SK-N-MC (cell line): ENCODE data around the gene SNAPC2.

Experiments used
- DNase-seq: peaks from one replicate; pipeline ENCODE4 v3.0.0-alpha.2; 2011; ENCODE audit warnings: low read depth, low spot score
- H3K27ac ChIP-seq: fragments of 200-600 bp; sonication (generic); 2 replicates; pipeline ENCODE4 v1.5.1; 2016; ENCODE audit warnings: mixed run types
- H3K36me3 ChIP-seq: fragments of 200-600 bp; sonication (generic); 2 replicates; pipeline ENCODE4 v1.6.1; 2017; ENCODE audit warnings: antibody characterized with exemption, low read length, mixed read lengths; ENCODE audit not compliant: insufficient read depth
- H3K4me3 ChIP-seq: fragments of 200-600 bp; sonication (generic); 2 replicates; pipeline ENCODE4 v1.5.1; 2016
- H3K9ac ChIP-seq: fragments of 200-600 bp; sonication (generic); 2 replicates; pipeline ENCODE4 v1.8.0; 2017; ENCODE audit warnings: mixed run types, mixed read lengths; ENCODE audit not compliant: insufficient read length
- H3K9me3 ChIP-seq: fragments of 200-600 bp; sonication (generic); 2 replicates; pipeline ENCODE4 v1.6.1; 2017; ENCODE audit warnings: low read depth, mild to moderate bottlenecking, antibody characterized with exemption, low read length, moderate library complexity, mixed read lengths
- EZH2 ChIP-seq: fragments of 200-600 bp; sonication (generic); IDR thresholded peaks from one replicate; pipeline ENCODE4 v1.6.1; 2017; ENCODE audit warnings: antibody characterized with exemption
- FOXP2 ChIP-seq: optimal IDR thresholded peaks from 2 replicates; pipeline ENCODE3; 2011; ENCODE audit warnings: mild to moderate bottlenecking, moderate library complexity; ENCODE audit not compliant: insufficient read depth; ENCODE audit errors: extremely low read length, control extremely low read depth
- POLR2AphosphoS5 ChIP-seq: IDR thresholded peaks from 2 replicates; pipeline ENCODE4 v1.6.1; 2012; ENCODE audit warnings: mild to moderate bottlenecking, low read depth, low read length, borderline replicate concordance

SNAPC2 gene, protein sequence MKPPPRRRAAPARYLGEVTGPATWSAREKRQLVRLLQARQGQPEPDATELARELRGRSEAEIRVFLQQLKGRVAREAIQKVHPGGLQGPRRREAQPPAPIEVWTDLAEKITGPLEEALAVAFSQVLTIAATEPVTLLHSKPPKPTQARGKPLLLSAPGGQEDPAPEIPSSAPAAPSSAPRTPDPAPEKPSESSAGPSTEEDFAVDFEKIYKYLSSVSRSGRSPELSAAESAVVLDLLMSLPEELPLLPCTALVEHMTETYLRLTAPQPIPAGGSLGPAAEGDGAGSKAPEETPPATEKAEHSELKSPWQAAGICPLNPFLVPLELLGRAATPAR

DNA sequence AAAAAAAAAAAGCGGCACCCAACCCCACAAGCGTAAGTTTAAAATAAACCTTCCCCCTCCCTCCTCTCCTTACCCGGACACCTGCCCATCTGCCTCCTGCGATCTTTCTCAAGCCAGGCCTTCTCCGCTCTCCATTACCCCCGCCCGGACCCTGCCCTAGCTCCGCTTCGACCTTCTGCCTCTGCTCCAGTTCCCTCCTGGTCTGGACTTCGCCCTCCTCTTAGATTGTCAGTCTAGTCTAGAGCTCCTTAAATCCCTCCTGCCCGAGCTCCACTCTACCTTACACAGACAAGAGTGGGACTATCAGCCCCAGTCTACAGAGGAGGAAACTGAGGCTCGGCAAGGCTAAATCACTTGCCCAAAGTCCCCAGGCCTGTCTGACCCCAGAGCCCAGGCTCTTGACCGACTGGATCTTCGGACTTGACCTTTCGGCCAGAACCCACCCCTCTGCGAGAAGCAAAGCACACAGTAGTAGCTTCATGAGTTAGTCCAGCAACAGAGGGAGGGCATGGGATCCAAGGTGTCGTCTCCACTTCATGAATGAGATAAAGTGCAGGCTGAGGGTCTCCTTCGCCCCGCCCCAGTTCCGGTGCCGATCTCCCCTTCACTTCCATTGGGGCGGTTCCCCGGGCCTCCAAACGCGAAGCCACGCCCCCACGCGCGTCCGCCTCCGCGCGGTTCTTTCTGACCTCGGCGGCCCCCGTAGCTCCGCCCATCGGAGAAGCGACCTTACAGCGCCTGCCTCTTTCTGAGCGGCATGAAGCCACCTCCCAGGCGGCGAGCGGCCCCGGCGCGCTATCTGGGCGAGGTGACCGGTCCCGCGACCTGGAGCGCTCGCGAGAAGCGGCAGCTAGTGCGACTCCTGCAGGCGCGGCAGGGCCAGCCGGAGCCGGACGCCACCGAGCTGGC lies at the start of gene SNAPC2:
TSS of gene SNAPC2 (plus strand) at position 729 of the 909 bp plus-strand sequence. CDS start at position 758, 29 bp downstream.
- Histone ChIP-seq H3K27ac (peak within 1 kb of the TSS; percentile 75), H3K4me3 (peak within 1 kb of the TSS; percentile 94), H3K9me3 (no peaks in the 10 kb centered on the region), H3K9ac (peak within 1 kb of the TSS; percentile 65), H3K36me3 (peaks cover 11% of the 10 kb centered on the region; the same call in 1 of the 2 replicates)
- DNase-seq: peak; percentile 72
- peak; percentile 87 for TF ChIP-seq POLR2AphosphoS5
- TF ChIP-seq EZH2: no peak
- peak; percentile 60 for TF ChIP-seq FOXP2

DNA sequence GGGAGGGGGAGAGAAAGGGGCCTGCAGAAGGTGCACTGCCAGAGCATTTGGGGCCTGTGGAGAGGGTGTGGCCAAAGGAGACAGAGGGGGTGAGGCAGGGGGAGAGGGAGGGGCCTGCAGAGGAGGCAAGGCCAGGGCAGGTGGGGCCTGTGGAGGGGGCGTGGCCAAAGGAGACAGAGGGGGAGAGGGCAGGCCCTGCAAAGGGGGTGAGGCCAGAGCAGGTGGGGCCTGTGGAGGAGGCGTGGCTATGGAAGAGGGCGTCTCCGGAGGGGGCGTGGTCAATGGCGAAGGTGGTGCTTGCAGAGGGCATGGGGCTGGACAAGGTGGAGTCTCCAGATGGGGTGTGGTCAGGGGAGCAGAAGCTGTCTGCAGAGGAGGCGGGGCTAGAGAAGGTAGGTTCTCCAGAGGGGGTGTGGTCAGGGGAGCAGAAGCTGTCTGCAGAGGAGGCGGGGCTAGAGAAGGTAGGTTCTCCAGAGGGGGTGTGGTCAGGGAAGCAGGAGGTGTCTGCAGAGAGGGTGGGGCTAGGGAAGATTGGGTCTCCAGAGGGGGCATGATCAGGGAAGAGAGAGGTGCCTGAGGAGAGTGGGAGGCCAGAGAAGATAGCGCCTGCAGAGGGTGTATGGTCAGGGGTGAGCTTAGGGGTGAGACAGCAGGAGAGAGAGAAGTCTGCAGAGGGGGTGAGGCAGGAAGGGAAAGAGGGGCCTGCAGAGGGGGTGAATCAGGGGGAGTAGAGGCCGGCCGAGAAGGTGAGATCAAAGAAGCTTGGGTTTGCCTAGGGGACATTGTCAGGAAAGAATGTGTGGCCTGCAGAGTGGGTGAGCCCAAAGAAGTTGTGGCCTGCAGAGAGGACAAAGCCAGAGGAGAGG lies 49.3 kb upstream of the SNAPC2 start:
- peak overlapping the region; percentile 76; the same call in 1 of the 2 replicates for H3K27ac ChIP-seq
- TF ChIP-seq EZH2 (no peak), FOXP2 (peak; percentile 10)
- H3K36me3 ChIP-seq: no peaks in the 10 kb centered on the region
- peak overlapping the region; percentile 60 for H3K4me3 ChIP-seq
- no peak overlapping the region for H3K9ac ChIP-seq
- DNase-seq: peak; percentile 83
- no peaks in the 10 kb centered on the region for H3K9me3 ChIP-seq

- Histone ChIP-seq H3K36me3 (no peaks in the 10 kb centered on the region), H3K4me3 (peak overlapping the region; percentile 60), H3K27ac (peak overlapping the region; percentile 76; the same call in 1 of the 2 replicates), H3K9ac (no peak overlapping the region), H3K9me3 (no peaks in the 10 kb centered on the region)
- DNase-seq: peak; percentile 92
- TF ChIP-seq POLR2AphosphoS5 (0 out of 2 replicates have a peak, but pooled peaks have one; percentile 38), FOXP2 (peak; percentile 37), EZH2 (no peak)
Measured at GRCh38 chr19:7871437-7872305, 48.5 kb upstream of the SNAPC2 start.

DNA sequence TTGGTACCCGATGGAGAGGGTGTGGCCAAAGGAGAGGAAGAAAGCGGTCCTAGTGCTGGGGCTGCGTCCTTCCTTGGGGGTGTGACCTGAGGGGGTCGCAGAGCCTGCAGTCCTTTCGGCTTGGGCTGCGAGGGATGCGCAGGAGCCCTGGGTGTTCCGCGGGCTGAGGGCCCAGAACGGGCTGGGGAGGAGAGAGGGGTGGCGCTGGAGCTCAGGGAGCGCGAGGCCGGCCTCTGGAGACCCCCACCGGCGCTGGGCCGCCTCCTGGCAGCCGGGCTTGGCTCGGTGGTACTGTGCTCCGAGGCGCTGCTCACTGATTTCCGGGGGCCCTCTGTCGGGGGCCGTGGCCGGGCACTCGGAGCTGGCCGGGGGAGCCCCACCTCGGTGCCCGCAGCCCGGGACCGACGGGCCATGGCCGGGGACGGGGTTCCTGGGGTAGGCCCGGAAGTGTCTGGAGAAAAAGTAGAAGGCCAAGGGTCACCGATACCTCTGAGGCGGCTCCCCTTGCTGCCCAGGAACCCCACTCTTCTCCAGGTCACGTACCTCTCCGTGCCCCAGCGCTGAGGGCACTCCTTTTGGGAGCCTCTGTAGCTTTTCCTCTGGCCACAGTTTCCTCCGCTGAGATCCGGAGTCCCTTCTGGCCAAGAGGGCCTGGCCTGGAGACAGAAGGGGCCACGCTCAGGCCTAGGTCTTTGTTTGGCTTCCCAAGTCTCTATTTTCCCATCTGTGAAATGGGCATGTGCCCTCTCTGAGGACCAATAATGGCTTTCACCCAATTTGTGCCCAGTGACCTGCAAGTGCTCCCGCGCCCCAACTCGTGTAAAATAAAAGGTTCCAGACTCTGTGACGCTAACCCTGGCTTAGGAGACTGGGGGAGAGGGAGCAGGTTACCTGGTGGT lies 47.6 kb upstream of the SNAPC2 start:
- Histone ChIP-seq H3K36me3 (no peaks in the 10 kb centered on the region), H3K9me3 (no peaks in the 10 kb centered on the region), H3K27ac (no peak overlapping the region), H3K9ac (no peak overlapping the region), H3K4me3 (no peak overlapping the region)
- DNase-seq: no peak
- TF ChIP-seq EZH2 (no peak), POLR2AphosphoS5 (no peak), FOXP2 (no peak)

GRCh38 chr19:7873304-7874075 lies 46.6 kb upstream of the SNAPC2 start:
- no peaks in the 10 kb centered on the region for H3K36me3 ChIP-seq
- TF ChIP-seq EZH2 (no peak), FOXP2 (no peak), POLR2AphosphoS5 (no peak)
- peak overlapping the region; percentile 73 for H3K9ac ChIP-seq
- no peaks in the 10 kb centered on the region for H3K9me3 ChIP-seq
- no peak overlapping the region for H3K27ac ChIP-seq
- H3K4me3 ChIP-seq: peak overlapping the region; percentile 79
- DNase-seq: no peak

DNA sequence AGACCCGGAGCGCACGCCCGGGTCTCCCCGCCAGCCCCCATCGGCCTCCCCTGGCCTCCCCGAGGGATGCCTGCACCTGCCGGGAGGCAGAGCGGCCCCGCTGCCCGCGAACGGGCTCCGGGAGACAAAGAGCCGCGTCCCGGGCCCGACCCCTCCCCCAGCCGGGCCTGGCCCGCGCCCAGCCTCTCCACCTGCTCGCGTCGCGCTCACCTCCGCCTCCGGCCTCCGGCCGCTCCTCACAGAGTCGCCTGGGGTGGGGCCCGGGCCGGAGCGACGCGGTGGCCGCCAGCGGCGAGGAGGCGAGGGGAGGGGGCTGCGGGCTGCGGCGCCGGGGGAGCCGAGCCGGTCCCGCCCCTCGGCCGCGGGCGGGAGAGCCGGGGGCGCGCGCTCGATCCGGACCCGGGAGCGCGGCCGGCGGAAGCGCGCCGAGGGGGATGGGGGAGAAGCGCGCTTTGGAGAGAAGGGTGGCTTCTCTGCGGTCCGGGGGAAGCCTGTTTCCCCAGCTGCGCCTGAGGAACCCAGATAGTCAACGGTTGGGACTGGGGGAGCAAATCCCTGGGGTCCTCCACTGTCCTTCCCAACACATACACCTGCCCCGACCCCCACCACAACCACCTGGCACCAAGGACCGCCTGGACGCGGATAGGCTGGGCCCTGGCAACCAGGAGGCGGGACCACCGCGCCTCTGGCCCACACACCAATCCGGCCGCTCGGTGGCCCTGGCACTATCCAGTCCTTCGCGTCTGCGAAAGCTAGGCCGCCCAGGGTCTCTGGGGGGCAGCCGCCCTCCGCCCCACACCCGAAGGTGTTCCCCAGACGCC lies 45.9 kb upstream of the SNAPC2 start, which contains the start of gene PRR36:
TSS of gene PRR36 (minus strand) at position 315 of the 821 bp plus-strand sequence. CDS start 701 bp downstream, outside the sequence.
- Histone ChIP-seq H3K9me3 (no peaks in the 10 kb centered on the region), H3K4me3 (peak within 1 kb of the TSS; percentile 79), H3K27ac (no peak within 1 kb of the TSS), H3K36me3 (no peaks in the 10 kb centered on the region), H3K9ac (peak within 1 kb of the TSS; percentile 73)
- TF ChIP-seq POLR2AphosphoS5 (no peak), EZH2 (no peak), FOXP2 (no peak)
- no peak for DNase-seq
